SK-N-MC (cell line): Measurements from ENCODE around the gene TRMT10B.
A peak's percentile ranks its signal among the peaks of the same experiment; 100 is the strongest.
"Not testable (repeated sequence)": the region's sequence is repeated elsewhere in the genome, so short reads cannot be mapped to it uniquely, and the experiment has no call there.

Source experiments
- DNase-seq: peaks from one replicate; pipeline ENCODE4 v3.0.0-alpha.2; 2011; ENCODE audit warnings: low read depth, low spot score
- H3K27ac ChIP-seq: fragments of 200-600 bp; sonication (generic); 2 replicates; pipeline ENCODE4 v1.5.1; 2016; ENCODE audit warnings: mixed run types
- H3K36me3 ChIP-seq: fragments of 200-600 bp; sonication (generic); 2 replicates; pipeline ENCODE4 v1.6.1; 2017; ENCODE audit warnings: antibody characterized with exemption, low read length, mixed read lengths; ENCODE audit not compliant: insufficient read depth
- H3K4me3 ChIP-seq: fragments of 200-600 bp; sonication (generic); 2 replicates; pipeline ENCODE4 v1.5.1; 2016
- H3K9ac ChIP-seq: fragments of 200-600 bp; sonication (generic); 2 replicates; pipeline ENCODE4 v1.8.0; 2017; ENCODE audit warnings: mixed run types, mixed read lengths; ENCODE audit not compliant: insufficient read length
- H3K9me3 ChIP-seq: fragments of 200-600 bp; sonication (generic); 2 replicates; pipeline ENCODE4 v1.6.1; 2017; ENCODE audit warnings: low read depth, mild to moderate bottlenecking, antibody characterized with exemption, low read length, moderate library complexity, mixed read lengths
- EZH2 ChIP-seq: fragments of 200-600 bp; sonication (generic); IDR thresholded peaks from one replicate; pipeline ENCODE4 v1.6.1; 2017; ENCODE audit warnings: antibody characterized with exemption
- FOXP2 ChIP-seq: optimal IDR thresholded peaks from 2 replicates; pipeline ENCODE3; 2011; ENCODE audit warnings: mild to moderate bottlenecking, moderate library complexity; ENCODE audit not compliant: insufficient read depth; ENCODE audit errors: extremely low read length, control extremely low read depth
- POLR2AphosphoS5 ChIP-seq: IDR thresholded peaks from 2 replicates; pipeline ENCODE4 v1.6.1; 2012; ENCODE audit warnings: mild to moderate bottlenecking, low read depth, low read length, borderline replicate concordance

The TRMT10B gene

GRCh38 chr9:37801287-37801850 lies 47.8 kb downstream of the TRMT10B start:
- no peak for DNase-seq
- Histone ChIP-seq H3K9ac (peak overlapping the region; percentile 93), H3K4me3 (peak overlapping the region; percentile 89), H3K36me3 (peaks cover 9% of the 10 kb centered on the region), H3K27ac (no peak overlapping the region), H3K9me3 (no peaks in the 10 kb centered on the region)
- no peak for TF ChIP-seq EZH2
- TF ChIP-seq FOXP2, result no peak
- no peak for TF ChIP-seq POLR2AphosphoS5

GRCh38 chr9:37801959-37802711 lies 48.5 kb downstream of the TRMT10B start:
- no peak for DNase-seq
- no peaks in the 10 kb centered on the region for H3K9me3 ChIP-seq
- TF ChIP-seq FOXP2, result no peak
- no peak for TF ChIP-seq EZH2
- TF ChIP-seq POLR2AphosphoS5, result no peak
- peaks cover 9% of the 10 kb centered on the region for H3K36me3 ChIP-seq
- peak overlapping the region; percentile 93 for H3K9ac ChIP-seq
- no peak overlapping the region for H3K27ac ChIP-seq
- H3K4me3 ChIP-seq, result peak overlapping the region; percentile 89

GRCh38 chr9:37806271-37806670 lies 52.7 kb downstream of the TRMT10B start:
- no peak overlapping the region for H3K9ac ChIP-seq
- H3K36me3 ChIP-seq, result peaks cover 29% of the 10 kb centered on the region
- no peak overlapping the region for H3K4me3 ChIP-seq
- H3K9me3 ChIP-seq, result no peaks in the 10 kb centered on the region
- TF ChIP-seq EZH2 (no peak), POLR2AphosphoS5 (no peak), FOXP2 (no peak)
- no peak overlapping the region for H3K27ac ChIP-seq
- DNase-seq, result no peak

- peaks cover 30% of the 10 kb centered on the region for H3K36me3 ChIP-seq
- H3K9ac ChIP-seq, DNase-seq, H3K4me3 ChIP-seq, H3K27ac ChIP-seq, H3K9me3 ChIP-seq: not testable (repeated sequence)
Observed at GRCh38 chr9:37809676-37810075, 56.1 kb downstream of the TRMT10B start.

DNA sequence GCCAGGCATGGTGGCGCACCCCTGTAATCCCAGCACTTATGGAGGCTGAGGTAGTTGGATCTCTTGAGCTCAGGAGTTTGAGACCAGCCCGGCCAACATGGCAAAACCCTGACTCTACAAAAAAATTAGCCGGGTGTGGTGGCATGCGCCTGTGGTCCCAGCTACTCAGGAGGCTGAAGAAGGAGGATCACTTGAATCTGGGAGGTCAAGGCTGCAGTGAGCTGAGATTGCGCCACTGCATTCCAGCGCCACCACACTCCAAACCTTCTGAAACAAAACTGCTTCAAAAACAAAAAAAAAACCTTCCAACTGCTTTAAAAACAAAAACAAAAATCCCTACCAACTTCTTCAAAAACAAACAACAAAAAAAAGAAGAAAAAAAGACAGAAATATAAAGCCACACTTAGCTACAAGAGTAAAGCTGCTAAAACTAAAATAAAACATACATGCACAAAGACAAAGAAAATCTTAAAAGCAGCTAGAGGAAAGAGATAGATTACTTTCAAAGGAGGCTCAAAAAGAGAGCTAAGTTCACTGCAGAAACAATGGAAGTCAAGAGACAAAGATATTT lies 58.4 kb downstream of the TRMT10B start:
- DNase-seq, result no peak
- peak overlapping the region; percentile 79 for H3K27ac ChIP-seq
- no peak overlapping the region for H3K9ac ChIP-seq
- H3K4me3 ChIP-seq, result no peak overlapping the region
- no peak for TF ChIP-seq EZH2
- no peak for TF ChIP-seq FOXP2
- no peak for TF ChIP-seq POLR2AphosphoS5
- H3K36me3 ChIP-seq, result peaks cover 30% of the 10 kb centered on the region
- no peaks in the 10 kb centered on the region; the same call in 1 of the 2 replicates for H3K9me3 ChIP-seq

DNA sequence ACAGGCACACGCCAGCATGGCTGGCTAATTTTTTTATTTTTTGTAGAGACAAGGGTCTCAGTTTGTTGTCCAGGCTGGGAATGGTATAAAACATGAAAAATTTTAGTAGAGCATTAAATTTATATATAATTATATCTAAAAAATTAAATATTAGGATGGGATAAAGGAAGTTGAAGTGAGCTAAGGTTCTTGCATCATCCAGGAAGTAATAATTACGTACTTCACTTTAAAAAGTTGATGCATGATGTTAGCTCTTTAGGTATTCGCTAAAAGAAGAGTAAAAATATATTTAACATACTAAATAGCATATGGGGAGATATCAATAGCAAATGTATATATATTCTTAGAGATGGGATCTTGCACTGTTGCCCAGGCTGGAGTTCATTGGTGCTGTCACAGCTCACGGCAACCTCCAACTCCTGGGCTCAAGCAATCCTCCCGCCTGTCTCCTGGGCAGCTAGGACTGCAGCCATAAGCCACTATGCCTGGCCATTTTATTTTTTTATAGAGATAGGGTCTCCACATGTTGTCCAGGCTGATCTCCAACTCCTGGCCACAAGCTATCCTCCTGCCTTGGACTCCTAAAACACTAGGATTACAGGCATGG lies 59.3 kb downstream of the TRMT10B start:
- no peak overlapping the region for H3K9ac ChIP-seq
- no peak overlapping the region for H3K4me3 ChIP-seq
- peaks cover 27% of the 10 kb centered on the region for H3K36me3 ChIP-seq
- no peak for TF ChIP-seq FOXP2
- H3K9me3 ChIP-seq, result no peaks in the 10 kb centered on the region; the same call in 1 of the 2 replicates
- no peak for DNase-seq
- peak overlapping the region; percentile 79 for H3K27ac ChIP-seq

GRCh38 chr9:37818849-37819248 lies 65.2 kb downstream of the TRMT10B start:
- DNase-seq, result no peak
- H3K9ac ChIP-seq, result no peak overlapping the region
- H3K27ac ChIP-seq, result peak overlapping the region; percentile 16; the same call in 1 of the 2 replicates
- no peak for TF ChIP-seq EZH2
- no peak for TF ChIP-seq FOXP2
- TF ChIP-seq POLR2AphosphoS5, result no peak
- H3K4me3 ChIP-seq, result no peak overlapping the region
- H3K9me3 ChIP-seq, result no peaks in the 10 kb centered on the region
- H3K36me3 ChIP-seq, result peaks cover 37% of the 10 kb centered on the region

GRCh38 chr9:37820142-37820541 lies 66.5 kb downstream of the TRMT10B start:
- TF ChIP-seq FOXP2, result no peak
- no peak for TF ChIP-seq POLR2AphosphoS5
- no peak for TF ChIP-seq EZH2
- Histone ChIP-seq H3K27ac (no peak overlapping the region), H3K4me3 (no peak overlapping the region), H3K36me3 (peaks cover 47% of the 10 kb centered on the region), H3K9ac (no peak overlapping the region), H3K9me3 (no peaks in the 10 kb centered on the region)
- DNase-seq, result no peak

- H3K4me3 ChIP-seq, DNase-seq: not testable (repeated sequence)
- peaks cover 62% of the 10 kb centered on the region for H3K36me3 ChIP-seq
Observed at GRCh38 chr9:37825174-37825573, 71.6 kb downstream of the TRMT10B start.

More at GRCh38 chr9:37825174-37825573, 71.6 kb downstream of the TRMT10B start:
- not testable (repeated sequence) for H3K9me3 ChIP-seq, H3K27ac ChIP-seq, H3K9ac ChIP-seq
